ENCODE results near the gene ADD1. TPM values are rescaled to one million over a fixed set of nuclear protein-coding genes. Genes with fewer than 3 reads are reported as not detected.
A peak's percentile ranks its signal among the peaks of the same experiment; 100 is the strongest.

ADD1 gene
- total RNA-seq, 4 donors from 2014 or later: 122 to 299 (median 196) TPM

DNA sequence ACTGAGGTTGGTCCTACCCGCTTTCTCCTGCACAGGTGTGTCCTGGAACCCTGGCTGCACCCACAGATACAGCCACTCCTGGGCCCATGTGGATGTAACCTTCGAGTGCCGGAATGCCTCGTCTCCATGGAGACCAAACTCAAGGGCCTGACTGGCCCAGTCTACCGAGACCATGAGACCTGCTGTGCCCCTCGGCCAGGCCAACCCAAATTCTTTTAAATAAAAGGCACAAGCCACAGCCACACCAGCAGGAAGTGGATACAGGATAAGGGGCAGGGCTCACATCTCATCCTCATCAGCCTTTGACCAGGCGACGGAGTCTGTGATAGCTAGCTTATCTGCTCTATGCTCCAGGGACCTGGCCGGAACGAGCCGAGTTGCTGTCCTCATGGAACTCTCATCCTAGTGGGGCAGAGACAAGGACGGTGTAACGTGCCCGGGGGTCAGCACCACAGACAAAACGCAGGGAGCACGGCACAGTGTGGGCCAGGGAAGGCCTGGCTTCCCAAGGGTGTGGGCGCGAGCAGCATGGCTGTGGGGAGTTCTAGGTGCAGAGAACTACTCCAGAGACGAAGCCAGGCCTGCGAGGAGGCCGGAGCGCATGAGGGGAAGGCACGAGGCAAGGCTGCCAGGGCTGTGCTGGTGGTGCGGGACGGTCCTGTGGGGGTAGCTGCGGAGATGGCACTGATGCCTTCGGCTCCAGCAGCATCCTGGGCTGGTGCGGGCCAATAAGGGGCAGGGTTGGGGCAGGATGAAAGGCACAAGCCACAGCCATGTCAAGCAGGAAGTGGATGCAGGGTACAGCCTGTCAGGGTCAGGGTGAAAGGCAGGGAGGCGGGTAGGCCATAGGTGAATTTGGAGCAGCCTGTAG lies 96.9 kb downstream of the ADD1 start:
- 91% methylated on average over 22 of the region's 29 CpGs for WGBS
- peaks cover 80% of the 10 kb centered on the region for H3K36me3 ChIP-seq

DNA sequence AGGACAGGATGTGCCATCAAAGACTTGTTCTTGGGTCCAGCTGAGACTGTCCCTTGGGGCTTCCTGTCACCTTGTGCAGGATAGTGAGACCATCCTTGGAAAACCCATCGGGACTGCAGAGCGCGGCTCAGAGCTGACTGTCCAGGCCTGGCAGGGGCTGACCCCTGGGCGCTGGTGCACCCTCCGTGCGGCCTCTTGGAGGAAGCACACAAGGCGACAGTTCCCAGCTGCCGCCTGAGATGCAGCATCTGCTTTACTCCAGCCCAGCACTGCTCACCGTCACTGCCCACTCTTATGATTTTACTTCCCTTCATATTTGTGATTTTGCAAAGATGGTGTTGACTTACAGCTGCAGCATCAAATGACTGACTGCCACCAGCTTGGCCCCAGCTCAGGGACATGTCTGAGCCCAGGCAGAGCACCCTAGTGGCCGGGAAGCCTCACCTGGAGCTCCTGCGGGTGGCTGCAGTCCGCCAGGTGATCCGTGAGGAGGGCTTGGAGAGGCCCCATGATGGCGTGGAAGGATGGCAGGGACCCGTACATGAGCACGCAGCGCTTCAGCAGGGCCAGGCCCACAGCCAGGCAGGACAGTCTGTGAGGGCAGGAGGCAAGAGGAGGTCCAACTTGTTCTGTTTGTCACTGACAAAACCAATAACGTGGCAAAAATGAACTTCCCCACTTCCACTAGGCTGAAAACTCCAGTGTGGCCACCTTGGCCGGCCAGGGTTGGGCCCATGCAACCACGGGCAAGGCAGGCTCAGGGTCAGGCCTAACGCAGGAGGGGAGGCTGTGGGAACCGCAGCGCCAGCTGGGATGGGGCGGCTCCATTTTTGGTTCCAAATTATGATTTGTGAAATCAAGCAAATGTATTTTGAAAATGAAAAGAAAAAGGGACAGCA lies 97.7 kb downstream of the ADD1 start:
- DNase-seq (ENCODE audit: low spot score in 2 of 2): no peak
- Histone ChIP-seq H3K4me3 (no peak overlapping the region), H3K9me3 (no peaks in the 10 kb centered on the region), H3K27ac (no peak overlapping the region), H3K27me3 (no peaks in the 10 kb centered on the region), H3K4me1 (peaks cover 22% of the 10 kb centered on the region), H3K36me3 (peaks cover 88% of the 10 kb centered on the region)
- 90% methylated on average over 16 of the region's 24 CpGs for WGBS
- TF ChIP-seq EP300 (IDR thresholded peaks at IDR 0.05): no peak
- TF ChIP-seq, protein P1, sequence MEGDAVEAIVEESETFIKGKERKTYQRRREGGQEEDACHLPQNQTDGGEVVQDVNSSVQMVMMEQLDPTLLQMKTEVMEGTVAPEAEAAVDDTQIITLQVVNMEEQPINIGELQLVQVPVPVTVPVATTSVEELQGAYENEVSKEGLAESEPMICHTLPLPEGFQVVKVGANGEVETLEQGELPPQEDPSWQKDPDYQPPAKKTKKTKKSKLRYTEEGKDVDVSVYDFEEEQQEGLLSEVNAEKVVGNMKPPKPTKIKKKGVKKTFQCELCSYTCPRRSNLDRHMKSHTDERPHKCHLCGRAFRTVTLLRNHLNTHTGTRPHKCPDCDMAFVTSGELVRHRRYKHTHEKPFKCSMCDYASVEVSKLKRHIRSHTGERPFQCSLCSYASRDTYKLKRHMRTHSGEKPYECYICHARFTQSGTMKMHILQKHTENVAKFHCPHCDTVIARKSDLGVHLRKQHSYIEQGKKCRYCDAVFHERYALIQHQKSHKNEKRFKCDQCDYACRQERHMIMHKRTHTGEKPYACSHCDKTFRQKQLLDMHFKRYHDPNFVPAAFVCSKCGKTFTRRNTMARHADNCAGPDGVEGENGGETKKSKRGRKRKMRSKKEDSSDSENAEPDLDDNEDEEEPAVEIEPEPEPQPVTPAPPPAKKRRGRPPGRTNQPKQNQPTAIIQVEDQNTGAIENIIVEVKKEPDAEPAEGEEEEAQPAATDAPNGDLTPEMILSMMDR (IDR thresholded peaks at IDR 0.05): no peak
- TF ChIP-seq POLR2AphosphoS5 (IDR thresholded peaks at IDR 0.05): no peak
- no peak for TF ChIP-seq POLR2A (IDR thresholded peaks at IDR 0.05)

More for the DNA sequence above, 96.9 kb downstream of the ADD1 start:
- Histone ChIP-seq H3K9me3 (no peaks in the 10 kb centered on the region), H3K27me3 (no peaks in the 10 kb centered on the region), H3K4me3 (no peak overlapping the region), H3K27ac (no peak overlapping the region), H3K4me1 (peaks cover 31% of the 10 kb centered on the region)
- TF ChIP-seq EP300 (IDR thresholded peaks at IDR 0.05) (no peak), POLR2A (IDR thresholded peaks at IDR 0.05) (no peak), POLR2AphosphoS5 (IDR thresholded peaks at IDR 0.05) (no peak)
- TF ChIP-seq, protein P1 (IDR thresholded peaks at IDR 0.05): no peak
- peak; percentile 64 to 74 for DNase-seq (ENCODE audit: low spot score in 2 of 2)

DNA sequence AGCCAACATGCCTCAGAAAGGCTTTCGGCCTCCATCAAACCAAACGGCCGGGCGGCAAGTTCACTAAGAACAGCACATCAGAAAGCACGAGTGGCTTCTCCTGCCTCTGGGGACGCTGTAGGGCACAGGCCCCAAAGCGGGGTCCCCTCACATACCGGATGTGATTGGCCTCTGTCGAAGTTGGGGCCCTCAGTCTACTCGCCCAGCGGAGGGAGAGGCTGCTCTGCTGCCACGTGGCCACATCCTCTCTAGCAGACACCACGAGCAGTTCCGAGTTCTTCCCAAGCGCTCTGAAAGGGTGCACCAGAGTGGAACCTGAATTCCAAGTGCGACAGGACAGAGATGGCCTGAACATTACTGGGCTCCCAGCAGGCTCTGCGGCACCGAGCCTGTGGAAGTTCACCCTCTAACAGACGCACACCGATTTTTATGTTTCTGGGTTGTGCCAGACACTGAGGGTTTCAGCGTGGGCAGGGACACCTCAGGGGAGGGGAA lies 98.4 kb downstream of the ADD1 start:
- Histone ChIP-seq H3K27me3 (no peaks in the 10 kb centered on the region), H3K9me3 (no peaks in the 10 kb centered on the region), H3K4me3 (no peak overlapping the region), H3K36me3 (peaks cover 95% of the 10 kb centered on the region), H3K27ac (no peak overlapping the region), H3K4me1 (peaks cover 15% of the 10 kb centered on the region)
- 90% methylated on average over 19 of the region's 21 CpGs for WGBS
- no peak for TF ChIP-seq POLR2A (IDR thresholded peaks at IDR 0.05)
- TF ChIP-seq POLR2AphosphoS5 (IDR thresholded peaks at IDR 0.05): no peak
- TF ChIP-seq EP300 (IDR thresholded peaks at IDR 0.05): no peak
- TF ChIP-seq, protein P1 (IDR thresholded peaks at IDR 0.05): no peak
- no peak for DNase-seq (ENCODE audit: low spot score in 2 of 2)

DNA sequence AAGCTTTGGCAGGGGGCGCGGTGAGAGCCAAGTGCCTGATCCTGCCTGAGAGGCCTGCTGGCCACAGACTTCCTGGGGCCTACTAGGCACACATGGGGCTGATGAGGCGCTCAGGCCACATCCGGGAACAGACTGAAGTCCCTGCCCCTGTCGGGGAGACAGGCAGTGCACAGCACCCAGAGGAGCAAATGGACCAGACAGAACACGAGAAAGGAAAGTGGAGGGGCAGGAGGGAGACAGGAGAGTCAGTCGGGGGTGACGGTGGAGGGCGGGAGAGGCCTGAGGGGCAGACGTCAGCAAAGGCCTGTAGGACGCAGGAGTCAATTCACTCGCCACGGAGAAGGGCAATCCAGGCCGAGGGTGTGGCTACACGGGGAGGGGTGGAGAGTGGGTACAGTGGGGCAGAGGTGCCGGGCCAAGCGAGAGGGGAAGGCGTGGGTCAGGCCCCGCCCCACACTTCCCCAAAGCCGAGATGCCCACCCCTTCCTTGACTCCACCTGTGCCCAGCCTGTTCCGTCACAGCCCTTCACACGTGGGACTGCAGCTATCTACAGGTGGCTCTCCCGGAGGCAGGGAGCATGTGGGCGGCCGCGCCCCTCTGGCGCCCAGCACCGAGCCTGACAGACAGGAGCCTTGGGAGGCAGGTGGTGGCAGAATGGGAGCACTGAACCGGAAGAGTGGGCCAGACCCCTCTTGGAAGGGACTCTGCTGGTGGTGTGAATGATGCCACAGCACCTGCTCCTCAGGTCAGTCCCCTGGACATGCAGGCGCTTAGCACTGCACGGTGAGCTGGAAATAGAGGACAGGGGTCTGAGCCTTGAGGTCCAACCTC lies 99.1 kb downstream of the ADD1 start:
- Histone ChIP-seq H3K4me3 (no peak overlapping the region), H3K27me3 (no peaks in the 10 kb centered on the region), H3K4me1 (peaks cover 8% of the 10 kb centered on the region), H3K9me3 (no peaks in the 10 kb centered on the region), H3K27ac (no peak overlapping the region), H3K36me3 (peaks cover 100% of the 10 kb centered on the region)
- WGBS: 63% methylated on average over 18 of the region's 31 CpGs
- peak; percentile 69 to 77 for DNase-seq (ENCODE audit: low spot score in 2 of 2)
- TF ChIP-seq POLR2AphosphoS5 (IDR thresholded peaks at IDR 0.05) (no peak), EP300 (IDR thresholded peaks at IDR 0.05) (no peak), POLR2A (IDR thresholded peaks at IDR 0.05) (no peak)
- TF ChIP-seq, protein P1 (IDR thresholded peaks at IDR 0.05): no peak

Data from suprapubic skin (tissue), 4 donors.